ENCODE measurements around the gene NRTN. TPM values are rescaled to one million over a fixed set of nuclear protein-coding genes. Genes with fewer than 3 reads are reported as not detected.
"Not testable (repeated sequence)": the region's sequence is repeated elsewhere in the genome, so short reads cannot be mapped to it uniquely, and the experiment has no call there.

The NRTN gene
- total RNA-seq, 2 experiments from 2014 or later = 0.37 TPM; not detected in 1

- no peak overlapping the region for H3K4me3 Mint-ChIP-seq
- CTCF ChIA-PET = interaction anchor here (0.6 kb wide), 1 partner anchor 1023 kb away, joined by 3 read pairs; no protein-coding TSS in a partner anchor
- POLR2A ChIA-PET = no interaction called here
- no peak for DNase-seq
- H3K4me1 Mint-ChIP-seq = peaks cover 2% of the 10 kb centered on the region
- no peaks in the 10 kb centered on the region for H3K9me3 Mint-ChIP-seq
- no peaks in the 10 kb centered on the region for H3K36me3 Mint-ChIP-seq (ENCODE audit: low read depth)
- H3K27me3 Mint-ChIP-seq = no peaks in the 10 kb centered on the region
- H3K27ac Mint-ChIP-seq = no peak overlapping the region
These were observed 52.6 kb downstream of the NRTN start for GRCh38 chr19:5857203-5858081.

- H3K36me3 Mint-ChIP-seq (ENCODE audit: low read depth) = no peaks in the 10 kb centered on the region
- H3K27ac Mint-ChIP-seq = no peak overlapping the region
- no peaks in the 10 kb centered on the region for H3K27me3 Mint-ChIP-seq
- ChIA-PET CTCF (no interaction called here), POLR2A (no interaction called here)
- H3K9me3 Mint-ChIP-seq = no peaks in the 10 kb centered on the region
- no peaks in the 10 kb centered on the region for H3K4me1 Mint-ChIP-seq
- DNase-seq = no peak
- H3K4me3 Mint-ChIP-seq = no peak overlapping the region
These were observed 58.3 kb downstream of the NRTN start for GRCh38 chr19:5863030-5863665.

- Mint-ChIP-seq H3K4me3 (no peak overlapping the region), H3K4me1 (no peaks in the 10 kb centered on the region), H3K27ac (no peak overlapping the region), H3K9me3 (no peaks in the 10 kb centered on the region), H3K27me3 (no peaks in the 10 kb centered on the region), H3K36me3 (ENCODE audit: low read depth) (no peaks in the 10 kb centered on the region)
- POLR2A ChIA-PET = no interaction called here
- CTCF ChIA-PET = no interaction called here
- no peak for DNase-seq
These were observed 59.3 kb downstream of the NRTN start for GRCh38 chr19:5864013-5864720.

GRCh38 chr19:5864725-5865486 is 60.0 kb downstream of the NRTN start:
- DNase-seq = no peak
- CTCF ChIA-PET = no interaction called here
- POLR2A ChIA-PET = no interaction called here
- Mint-ChIP-seq H3K36me3 (ENCODE audit: low read depth) (no peaks in the 10 kb centered on the region), H3K27ac (no peak overlapping the region), H3K4me1 (no peaks in the 10 kb centered on the region), H3K4me3 (no peak overlapping the region), H3K27me3 (no peaks in the 10 kb centered on the region), H3K9me3 (no peaks in the 10 kb centered on the region)

- no peak for DNase-seq
- no peaks in the 10 kb centered on the region for H3K4me1 Mint-ChIP-seq
- no peak overlapping the region for H3K27ac Mint-ChIP-seq
- POLR2A ChIA-PET = no interaction called here
- H3K36me3 Mint-ChIP-seq (ENCODE audit: low read depth) = no peaks in the 10 kb centered on the region
- H3K27me3 Mint-ChIP-seq = no peaks in the 10 kb centered on the region
- CTCF ChIA-PET = no interaction called here
- no peaks in the 10 kb centered on the region for H3K9me3 Mint-ChIP-seq
- no peak overlapping the region for H3K4me3 Mint-ChIP-seq
These were observed 60.9 kb downstream of the NRTN start for GRCh38 chr19:5865772-5866171.

- no peak overlapping the region for H3K27ac Mint-ChIP-seq
- no peaks in the 10 kb centered on the region for H3K4me1 Mint-ChIP-seq
- CTCF ChIA-PET = no interaction called here
- no peak overlapping the region for H3K4me3 Mint-ChIP-seq
- no peaks in the 10 kb centered on the region for H3K9me3 Mint-ChIP-seq
- POLR2A ChIA-PET = no interaction called here
- DNase-seq = no peak
- no peaks in the 10 kb centered on the region for H3K27me3 Mint-ChIP-seq
- no peaks in the 10 kb centered on the region for H3K36me3 Mint-ChIP-seq (ENCODE audit: low read depth)
These were observed 62.6 kb downstream of the NRTN start for GRCh38 chr19:5867201-5868136.

GRCh38 chr19:5870986-5871394 is 66.1 kb downstream of the NRTN start:
- H3K27me3 Mint-ChIP-seq = no peaks in the 10 kb centered on the region
- no peak overlapping the region for H3K4me3 Mint-ChIP-seq
- no peaks in the 10 kb centered on the region for H3K4me1 Mint-ChIP-seq
- ChIA-PET POLR2A (no interaction called here), CTCF (interaction anchor here (0.7 to 1.0 kb wide), 2 partner anchors 14 to 151 kb away, joined by 3 to 6 read pairs; no protein-coding TSS in a partner anchor)
- no peak overlapping the region for H3K27ac Mint-ChIP-seq
- no peaks in the 10 kb centered on the region for H3K36me3 Mint-ChIP-seq (ENCODE audit: low read depth)
- DNase-seq = no peak
- H3K9me3 Mint-ChIP-seq = no peaks in the 10 kb centered on the region

GRCh38 chr19:5873617-5874199 is 68.8 kb downstream of the NRTN start:
- ChIA-PET POLR2A (no interaction called here), CTCF (interaction anchor here (1.3 kb wide), 1 partner anchor 9 kb away, joined by 3 read pairs; no protein-coding TSS in a partner anchor)
- H3K27ac Mint-ChIP-seq = no peak overlapping the region
- H3K4me3 Mint-ChIP-seq = no peak overlapping the region
- no peaks in the 10 kb centered on the region for H3K9me3 Mint-ChIP-seq
- DNase-seq = no peak
- H3K36me3 Mint-ChIP-seq (ENCODE audit: low read depth) = no peaks in the 10 kb centered on the region
- H3K4me1 Mint-ChIP-seq = no peaks in the 10 kb centered on the region
- no peaks in the 10 kb centered on the region for H3K27me3 Mint-ChIP-seq

GRCh38 chr19:5874496-5874895 is 69.6 kb downstream of the NRTN start:
- not testable (repeated sequence) for H3K9me3 Mint-ChIP-seq; H3K27ac Mint-ChIP-seq; H3K36me3 Mint-ChIP-seq (ENCODE audit: low read depth); DNase-seq; H3K27me3 Mint-ChIP-seq; H3K4me1 Mint-ChIP-seq; H3K4me3 Mint-ChIP-seq
- POLR2A ChIA-PET = interaction anchor here (0.6 kb wide), 1 partner anchor 70 kb away, joined by 5 read pairs; the partner anchor contains the start of gene NRTN
- CTCF ChIA-PET = interaction anchor here (0.6 to 1.3 kb wide), 2 partner anchors 8 to 46 kb away, joined by 3 read pairs; no protein-coding TSS in a partner anchor

- H3K36me3 Mint-ChIP-seq (ENCODE audit: low read depth) = no peaks in the 10 kb centered on the region
- no peaks in the 10 kb centered on the region for H3K9me3 Mint-ChIP-seq
- no peak overlapping the region for H3K27ac Mint-ChIP-seq
- no peak for DNase-seq
- POLR2A ChIA-PET = no interaction called here
- H3K4me3 Mint-ChIP-seq = no peak overlapping the region
- H3K27me3 Mint-ChIP-seq = peaks cover 2% of the 10 kb centered on the region
- no peaks in the 10 kb centered on the region for H3K4me1 Mint-ChIP-seq
- CTCF ChIA-PET = interaction anchor here (2.0 kb wide), 1 partner anchor 74 kb away, joined by 7 read pairs; no protein-coding TSS in a partner anchor
These were observed 72.6 kb downstream of the NRTN start for GRCh38 chr19:5877427-5877826.

- Mint-ChIP-seq H3K36me3 (ENCODE audit: low read depth) (no peaks in the 10 kb centered on the region), H3K4me1 (no peaks in the 10 kb centered on the region), H3K9me3 (no peaks in the 10 kb centered on the region), H3K4me3 (no peak overlapping the region), H3K27ac (no peak overlapping the region), H3K27me3 (peaks cover 2% of the 10 kb centered on the region)
- ChIA-PET CTCF (no interaction called here), POLR2A (no interaction called here)
- no peak for DNase-seq
These were observed 73.0 kb downstream of the NRTN start for GRCh38 chr19:5877882-5878281.
